GM19099 (cell line): Measurements from ENCODE around the gene KAT6B.

Experiments
- POLR2A ChIP-seq: IDR thresholded peaks from 3 replicates; pipeline ENCODE4 v1.6.1; 2011; ENCODE audit warnings: low read depth; ENCODE audit not compliant: insufficient read length; ENCODE audit errors: extremely low read depth

Gene KAT6B

GRCh38 chr10:74839708-74840107, 13.3 kb downstream of the KAT6B start:
- TF ChIP-seq POLR2A, result no peak

- TF ChIP-seq POLR2A, result no peak
These were observed 15.0 kb downstream of the KAT6B start for GRCh38 chr10:74841265-74841973.

- TF ChIP-seq POLR2A, result no peak
These were observed 16.0 kb downstream of the KAT6B start for GRCh38 chr10:74842301-74842954.

- no peak for TF ChIP-seq POLR2A
These were observed 20.6 kb downstream of the KAT6B start for GRCh38 chr10:74846958-74847357.

GRCh38 chr10:74851831-74852230, 25.4 kb downstream of the KAT6B start:
- TF ChIP-seq POLR2A, result no peak

- no peak for TF ChIP-seq POLR2A
These were observed 26.0 kb downstream of the KAT6B start for GRCh38 chr10:74852381-74852780.

GRCh38 chr10:74854610-74855009, 28.2 kb downstream of the KAT6B start:
- TF ChIP-seq POLR2A, result no peak

GRCh38 chr10:74855027-74855426, 28.6 kb downstream of the KAT6B start:
- TF ChIP-seq POLR2A, result no peak

GRCh38 chr10:74855439-74855838, 29.0 kb downstream of the KAT6B start:
- no peak for TF ChIP-seq POLR2A

GRCh38 chr10:74856940-74857339, 30.5 kb downstream of the KAT6B start:
- no peak for TF ChIP-seq POLR2A

- no peak for TF ChIP-seq POLR2A
These were observed 31.2 kb downstream of the KAT6B start for GRCh38 chr10:74857586-74857985.

- no peak for TF ChIP-seq POLR2A
These were observed 33.1 kb downstream of the KAT6B start for GRCh38 chr10:74859546-74859945.

- TF ChIP-seq POLR2A, result no peak
These were observed 36.2 kb downstream of the KAT6B start for GRCh38 chr10:74862625-74863024.

GRCh38 chr10:74863551-74863950, 37.2 kb downstream of the KAT6B start:
- TF ChIP-seq POLR2A, result no peak

GRCh38 chr10:74867351-74867750, 41.0 kb downstream of the KAT6B start:
- no peak for TF ChIP-seq POLR2A

- TF ChIP-seq POLR2A, result no peak
These were observed 42.1 kb downstream of the KAT6B start for GRCh38 chr10:74868392-74868977.
